H9 (cell line): ENCODE measurements around the gene SYTL5. TPM values are rescaled to one million over a fixed set of nuclear protein-coding genes. Genes with fewer than 3 reads are reported as not detected.

Experiments
- DNase-seq: peaks from one replicate; pipeline ENCODE4 v3.0.0-alpha.2; 2017
- H2AFZ ChIP-seq: one replicate; pipeline ENCODE4 v1.6.1; 2013; ENCODE audit warnings: mild to moderate bottlenecking, low read length, control low read depth, moderate library complexity
- H2AK5ac ChIP-seq: 2 replicates; pipeline ENCODE4 v1.6.1; 2013; ENCODE audit warnings: low read length, control low read depth, mixed read lengths; ENCODE audit not compliant: insufficient read length
- H2BK120ac ChIP-seq: one replicate; pipeline ENCODE4 v1.6.1; 2013; ENCODE audit warnings: low read depth, mild to moderate bottlenecking, low read length, control low read depth, inconsistent platforms; ENCODE audit not compliant: poor library complexity, severe bottlenecking
- H2BK12ac ChIP-seq: 2 replicates; pipeline ENCODE4 v1.6.1; 2013; ENCODE audit warnings: low read length, control low read depth, mixed read lengths, low read depth; ENCODE audit not compliant: insufficient read length
- H2BK15ac ChIP-seq: 2 replicates; pipeline ENCODE4 v1.6.1; 2013; ENCODE audit warnings: low read depth, low read length, control low read depth
- H2BK20ac ChIP-seq: one replicate; pipeline ENCODE4 v1.6.1; 2013; ENCODE audit warnings: low read depth, mild to moderate bottlenecking, low read length, control low read depth, inconsistent platforms; ENCODE audit not compliant: poor library complexity, severe bottlenecking
- H2BK5ac ChIP-seq: 2 replicates; pipeline ENCODE4 v1.6.1; 2013; ENCODE audit warnings: low read length, control low read depth, mixed read lengths; ENCODE audit not compliant: insufficient read length
- H3K14ac ChIP-seq: 2 replicates; pipeline ENCODE4 v1.6.1; 2013; ENCODE audit warnings: low read length, control low read depth; ENCODE audit not compliant: insufficient read depth
- H3K18ac ChIP-seq: 2 replicates; pipeline ENCODE4 v1.6.1; 2013; ENCODE audit warnings: low read depth, mild to moderate bottlenecking, mixed read lengths, low read length, control low read depth; ENCODE audit not compliant: insufficient read length
- H3K23ac ChIP-seq: 2 replicates; pipeline ENCODE4 v1.6.1; 2013; ENCODE audit warnings: low read length, control low read depth, mixed read lengths, low read depth; ENCODE audit not compliant: insufficient read length
- H3K23me2 ChIP-seq: 2 replicates; pipeline ENCODE4 v1.6.1; 2013; ENCODE audit warnings: low read depth, mild to moderate bottlenecking, mixed read lengths, low read length, control low read depth; ENCODE audit not compliant: insufficient read length, poor library complexity, severe bottlenecking
- H3K27ac ChIP-seq: 2 replicates; pipeline ENCODE4 v1.5.1; 2013; ENCODE audit warnings: low read length, control low read depth, mixed read lengths, low read depth; ENCODE audit not compliant: insufficient read length
- H3K27me3 ChIP-seq: 2 replicates; pipeline ENCODE4 v1.6.1; 2013; ENCODE audit warnings: low read length, control low read depth, inconsistent platforms; ENCODE audit not compliant: insufficient read depth
- H3K4ac ChIP-seq: 2 replicates; pipeline ENCODE4 v1.6.1; 2013; ENCODE audit warnings: low read depth, mild to moderate bottlenecking, control low read depth, inconsistent platforms, low read length, moderate library complexity
- H3K4me1 ChIP-seq: 2 replicates; pipeline ENCODE4 v1.6.1; 2013; ENCODE audit warnings: low read length, control low read depth, inconsistent platforms; ENCODE audit not compliant: insufficient read depth
- H3K4me2 ChIP-seq: 2 replicates; pipeline ENCODE4 v1.6.1; 2013; ENCODE audit warnings: low read length, control low read depth, mixed read lengths; ENCODE audit not compliant: insufficient read length, insufficient read depth
- H3K56ac ChIP-seq: 2 replicates; pipeline ENCODE4 v1.6.1; 2013; ENCODE audit warnings: low read depth, mild to moderate bottlenecking, mixed read lengths, low read length, control low read depth; ENCODE audit not compliant: insufficient read length
- H3K79me1 ChIP-seq: 2 replicates; pipeline ENCODE4 v1.6.1; 2013; ENCODE audit warnings: low read depth, mild to moderate bottlenecking, moderate library complexity, low read length, control low read depth, inconsistent platforms; ENCODE audit not compliant: insufficient read depth, poor library complexity, severe bottlenecking
- H3K79me2 ChIP-seq: 2 replicates; pipeline ENCODE4 v1.6.1; 2013; ENCODE audit warnings: low read length, control low read depth, inconsistent platforms; ENCODE audit not compliant: insufficient read depth
- H3K9ac ChIP-seq: 2 replicates; pipeline ENCODE4 v1.6.1; 2013; ENCODE audit warnings: low read length, control low read depth, mixed read lengths; ENCODE audit not compliant: insufficient read length; ENCODE audit errors: extremely low read depth
- H3K9me3 ChIP-seq: one replicate; pipeline ENCODE4 v1.6.1; 2013; ENCODE audit warnings: low read depth, low read length, inconsistent platforms; ENCODE audit not compliant: control insufficient read depth
- H3T11ph ChIP-seq: one replicate; pipeline ENCODE4 v1.6.1; 2013; ENCODE audit warnings: mild to moderate bottlenecking, low read length, control low read depth, inconsistent platforms
- H4K20me1 ChIP-seq: one replicate; pipeline ENCODE4 v1.6.1; 2013; ENCODE audit not compliant: control insufficient read depth, insufficient read length, insufficient read depth
- H4K5ac ChIP-seq: 2 replicates; pipeline ENCODE4 v1.6.1; 2013; ENCODE audit warnings: low read depth, mild to moderate bottlenecking, mixed read lengths, low read length, control low read depth; ENCODE audit not compliant: insufficient read length
- H4K8ac ChIP-seq: replicated peaks from 2 replicates; pipeline ENCODE4 v1.6.1; 2013; ENCODE audit warnings: low read length, control low read depth, mixed read lengths, low read depth; ENCODE audit not compliant: insufficient read length
- H4K91ac ChIP-seq: 2 replicates; pipeline ENCODE4 v1.6.1; 2013; ENCODE audit warnings: low read depth, mild to moderate bottlenecking, moderate library complexity, mixed read lengths, low read length, control low read depth; ENCODE audit not compliant: insufficient read length
- H3K27ac Mint-ChIP-seq, 3 experiments: 2 replicates in 2 of 3; 3 replicates in 1 of 3; pipeline ENCODE4 v1.8.0; 2020 to 2021; ENCODE audit warnings: mixed read lengths in 3 of 3, mild to moderate bottlenecking in 1 of 3, moderate library complexity in 1 of 3
- H3K27me3 Mint-ChIP-seq: 2 replicates; pipeline ENCODE4 v1.8.0; 2021; ENCODE audit warnings: low read depth, mild to moderate bottlenecking, moderate library complexity, mixed read lengths
- H3K36me3 Mint-ChIP-seq, 3 experiments: 2 replicates in 2 of 3; 3 replicates in 1 of 3; pipeline ENCODE4 v1.8.0; 2020 to 2021; ENCODE audit warnings: low read depth in 3 of 3, mixed read lengths in 3 of 3; ENCODE audit not compliant: insufficient read depth in 1 of 3
- H3K4me1 Mint-ChIP-seq, 2 experiments: 2 replicates each; pipeline ENCODE4 v1.8.0; 2020; ENCODE audit warnings: mixed read lengths in 2 of 2
- H3K4me3 Mint-ChIP-seq, 2 experiments: 2 replicates in 1 of 2; 3 replicates in 1 of 2; pipeline ENCODE4 v1.8.0; 2020 to 2021; ENCODE audit warnings: mild to moderate bottlenecking in 2 of 2, mixed read lengths in 2 of 2, moderate library complexity in 1 of 2
- H3K9me3 Mint-ChIP-seq, 2 experiments: 2 replicates in 1 of 2; 3 replicates in 1 of 2; pipeline ENCODE4 v1.8.0; 2020; ENCODE audit warnings: mild to moderate bottlenecking in 2 of 2, mixed read lengths in 2 of 2, moderate library complexity in 1 of 2
- CTCF ChIP-seq: fragments of 200-600 bp; sonication (generic); conservative IDR thresholded peaks from 3 replicates; pipeline ENCODE4 v1.8.0; 2021; ENCODE audit warnings: antibody characterized with exemption, mild to moderate bottlenecking
- WGBS: extraction: QIAGEN DNeasy Blood & Tissue Kit; methylation state at CpG from one replicate; pipeline ENCODE4 v1.1.7; 2013; ENCODE audit warnings: missing lambda C conversion rate, low lambda C conversion rate, mixed read lengths; ENCODE audit not compliant: insufficient read length; ENCODE audit errors: extremely low coverage; 5-methylcytosine and 5-hydroxymethylcytosine counted together
- total RNA-seq: library from RNA; stranded (reverse); gene quantifications from 2 replicates; pipeline ENCODE4 v1.2.1, GENCODE V29; 2021

Gene SYTL5
- total RNA-seq, 1 experiment from 2014 or later = 0.15 TPM

GRCh38 chrX:38045538-38046096, 39.3 kb downstream of the SYTL5 start:
- Histone ChIP-seq H3K14ac (no peak overlapping the region), H3K4me2 (no peak overlapping the region), H3K9ac (no peak overlapping the region), H2BK20ac (no peak overlapping the region), H3K56ac (no peak overlapping the region), H4K91ac (no peak overlapping the region), H3T11ph (no peak overlapping the region), H3K23ac (no peak overlapping the region), H2BK120ac (no peak overlapping the region), H3K79me2 (no peaks in the 10 kb centered on the region), H3K4me1 (no peaks in the 10 kb centered on the region), H2AFZ (no peak overlapping the region), H2BK12ac (no peak overlapping the region), H3K4ac (no peak overlapping the region), H3K79me1 (no peaks in the 10 kb centered on the region), H3K27ac (no peak overlapping the region), H2BK5ac (no peak overlapping the region), H3K27me3 (no peaks in the 10 kb centered on the region), H2AK5ac (no peak overlapping the region), H4K8ac (no peak overlapping the region), H3K23me2 (no peaks in the 10 kb centered on the region), H3K18ac (no peak overlapping the region), H3K9me3 (no peaks in the 10 kb centered on the region), H4K20me1 (no peaks in the 10 kb centered on the region), H4K5ac (no peak overlapping the region), H2BK15ac (no peak overlapping the region)
- no peak overlapping the region for H3K27ac Mint-ChIP-seq
- peaks cover 0 to 4% (median 3%) of the 10 kb centered on the region in 3 experiments; a peak in 4 of 7 replicates for H3K36me3 Mint-ChIP-seq
- no peak for TF ChIP-seq CTCF
- no peak for DNase-seq
- no peaks in the 10 kb centered on the region for H3K27me3 Mint-ChIP-seq
- no peaks in the 10 kb centered on the region for H3K4me1 Mint-ChIP-seq
- H3K9me3 Mint-ChIP-seq = peaks cover 52 to 56% of the 10 kb centered on the region in 2 experiments
- WGBS = no CpG with 5 or more reads among the region's 3 CpGs
- no peak overlapping the region for H3K4me3 Mint-ChIP-seq
